AG09319 (cell line): ENCODE measurements around the gene SLC7A5.

Experiments used
- DNase-seq: peaks from one replicate; pipeline ENCODE4 v3.0.0-alpha.2; 2010; ENCODE audit warnings: low read depth; ENCODE audit errors: extremely low read depth
- TF ChIP-seq, protein P1 (sequence below): IDR thresholded peaks from 2 replicates; pipeline ENCODE4 v1.5.1; 2011; ENCODE audit warnings: low read depth, mild to moderate bottlenecking, inconsistent platforms, low read length, moderate library complexity

Gene SLC7A5

DNA sequence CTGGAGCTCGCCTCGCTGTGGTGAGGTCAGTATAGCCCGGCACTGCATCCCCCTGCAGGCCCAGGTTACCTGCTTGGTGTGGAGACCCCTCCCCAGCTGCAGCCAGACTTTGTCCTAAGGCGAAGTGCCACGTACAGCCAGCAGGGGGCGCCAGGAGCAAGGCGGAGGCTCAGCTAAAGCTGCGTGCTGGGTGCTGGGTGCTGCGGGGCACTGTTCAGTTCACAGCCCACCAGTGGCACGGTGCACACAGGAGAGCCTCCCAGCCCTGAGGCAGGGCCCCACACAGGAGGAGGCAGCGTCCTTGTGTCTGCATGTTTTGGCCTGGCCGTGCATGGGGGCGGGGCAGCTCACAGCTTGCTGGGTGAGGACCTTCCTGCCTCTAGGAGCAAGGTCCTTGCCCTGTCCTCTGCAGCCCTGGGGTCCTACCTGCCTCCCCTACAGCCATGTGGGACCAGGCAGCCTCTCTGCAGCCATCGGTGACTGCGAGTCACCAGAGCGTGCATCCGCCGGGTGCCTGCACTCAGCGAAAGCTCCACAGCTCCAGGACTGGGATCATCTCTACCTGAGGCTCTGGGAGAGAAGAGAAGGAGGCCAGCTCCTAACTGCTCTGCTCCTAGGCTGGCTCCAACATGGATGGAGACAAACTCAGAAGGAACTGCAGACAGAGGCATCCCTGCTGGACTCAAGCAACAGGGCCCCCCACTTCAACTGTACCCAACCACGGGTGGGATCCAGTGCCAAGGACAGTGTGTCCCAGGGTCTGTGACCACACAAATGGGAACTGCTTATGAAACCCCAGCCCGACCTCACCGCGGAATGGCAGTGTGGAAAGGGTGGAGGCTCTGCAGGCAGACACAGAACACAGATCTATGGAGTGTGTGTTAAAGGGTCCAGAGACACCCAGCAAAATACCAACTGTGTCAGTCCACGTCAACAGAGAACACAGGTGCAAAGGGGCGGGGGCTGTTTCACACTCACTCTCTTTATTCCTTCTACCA, 19.0 kb downstream of the SLC7A5 start:
- TF ChIP-seq, protein P1, sequence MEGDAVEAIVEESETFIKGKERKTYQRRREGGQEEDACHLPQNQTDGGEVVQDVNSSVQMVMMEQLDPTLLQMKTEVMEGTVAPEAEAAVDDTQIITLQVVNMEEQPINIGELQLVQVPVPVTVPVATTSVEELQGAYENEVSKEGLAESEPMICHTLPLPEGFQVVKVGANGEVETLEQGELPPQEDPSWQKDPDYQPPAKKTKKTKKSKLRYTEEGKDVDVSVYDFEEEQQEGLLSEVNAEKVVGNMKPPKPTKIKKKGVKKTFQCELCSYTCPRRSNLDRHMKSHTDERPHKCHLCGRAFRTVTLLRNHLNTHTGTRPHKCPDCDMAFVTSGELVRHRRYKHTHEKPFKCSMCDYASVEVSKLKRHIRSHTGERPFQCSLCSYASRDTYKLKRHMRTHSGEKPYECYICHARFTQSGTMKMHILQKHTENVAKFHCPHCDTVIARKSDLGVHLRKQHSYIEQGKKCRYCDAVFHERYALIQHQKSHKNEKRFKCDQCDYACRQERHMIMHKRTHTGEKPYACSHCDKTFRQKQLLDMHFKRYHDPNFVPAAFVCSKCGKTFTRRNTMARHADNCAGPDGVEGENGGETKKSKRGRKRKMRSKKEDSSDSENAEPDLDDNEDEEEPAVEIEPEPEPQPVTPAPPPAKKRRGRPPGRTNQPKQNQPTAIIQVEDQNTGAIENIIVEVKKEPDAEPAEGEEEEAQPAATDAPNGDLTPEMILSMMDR, result peak; percentile 92
- no peak for DNase-seq

DNA sequence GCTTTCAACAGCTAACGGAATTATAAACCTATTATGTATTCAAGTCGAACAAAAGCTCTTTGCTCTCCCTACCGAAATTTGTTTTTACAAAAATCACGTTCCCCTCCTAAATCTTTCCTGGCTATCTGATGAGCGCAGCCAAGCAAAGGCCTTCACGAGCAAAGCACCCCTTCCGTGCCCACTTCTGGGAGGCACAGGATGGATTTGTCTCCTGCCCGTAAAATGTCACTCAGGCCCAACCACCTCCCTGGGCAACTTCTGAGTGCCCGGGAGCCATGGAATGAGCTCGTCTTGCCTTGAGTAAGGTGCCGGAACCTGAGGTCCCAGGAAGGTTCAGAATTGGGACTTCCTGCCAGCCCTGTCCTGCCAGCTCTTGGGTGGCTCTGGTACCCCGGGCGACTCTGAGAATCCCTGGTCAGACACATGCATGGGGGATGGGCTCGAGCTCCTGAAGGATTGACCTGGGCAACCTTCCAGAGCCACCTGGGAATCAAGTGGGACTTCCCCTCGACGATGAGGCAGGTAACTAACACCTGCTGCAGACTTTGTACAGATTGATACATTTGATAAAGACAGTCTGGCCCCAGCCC, 19.8 kb downstream of the SLC7A5 start:
- TF ChIP-seq, protein P1, result no peak
- DNase-seq, result no peak

DNA sequence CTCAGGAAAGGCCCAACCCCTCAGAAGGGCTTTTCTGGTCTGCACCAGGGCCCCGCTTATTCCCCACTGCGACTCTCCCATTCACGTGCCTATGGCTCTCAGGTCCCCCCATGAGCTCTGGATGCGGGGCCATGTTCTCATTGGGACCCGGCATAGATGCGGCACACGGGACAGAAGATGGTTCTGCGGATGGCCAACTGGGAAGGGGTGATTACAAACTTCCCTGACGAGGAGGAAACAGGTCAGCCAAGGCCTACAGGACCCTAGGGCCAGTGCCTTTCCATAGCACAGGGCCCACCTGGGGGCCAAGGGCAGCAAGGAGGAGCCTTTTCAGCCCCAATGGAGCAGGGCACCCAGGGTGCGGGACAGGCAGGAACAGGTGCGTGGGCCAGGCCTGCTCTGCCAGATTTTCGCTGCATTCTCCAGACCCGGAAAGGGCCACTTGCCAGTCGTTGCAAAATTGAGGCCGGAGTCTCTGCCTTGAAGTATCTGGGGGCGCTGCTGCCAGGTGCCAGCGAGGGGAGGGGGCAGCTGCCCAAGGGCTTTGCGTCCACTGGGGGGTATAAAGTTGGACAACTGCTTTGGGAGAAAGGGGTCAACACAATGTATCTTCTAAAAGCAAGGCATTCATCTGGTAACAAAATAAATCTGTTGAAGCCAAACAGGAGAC, 20.5 kb downstream of the SLC7A5 start:
- TF ChIP-seq, protein P1, result no peak
- no peak for DNase-seq

DNA sequence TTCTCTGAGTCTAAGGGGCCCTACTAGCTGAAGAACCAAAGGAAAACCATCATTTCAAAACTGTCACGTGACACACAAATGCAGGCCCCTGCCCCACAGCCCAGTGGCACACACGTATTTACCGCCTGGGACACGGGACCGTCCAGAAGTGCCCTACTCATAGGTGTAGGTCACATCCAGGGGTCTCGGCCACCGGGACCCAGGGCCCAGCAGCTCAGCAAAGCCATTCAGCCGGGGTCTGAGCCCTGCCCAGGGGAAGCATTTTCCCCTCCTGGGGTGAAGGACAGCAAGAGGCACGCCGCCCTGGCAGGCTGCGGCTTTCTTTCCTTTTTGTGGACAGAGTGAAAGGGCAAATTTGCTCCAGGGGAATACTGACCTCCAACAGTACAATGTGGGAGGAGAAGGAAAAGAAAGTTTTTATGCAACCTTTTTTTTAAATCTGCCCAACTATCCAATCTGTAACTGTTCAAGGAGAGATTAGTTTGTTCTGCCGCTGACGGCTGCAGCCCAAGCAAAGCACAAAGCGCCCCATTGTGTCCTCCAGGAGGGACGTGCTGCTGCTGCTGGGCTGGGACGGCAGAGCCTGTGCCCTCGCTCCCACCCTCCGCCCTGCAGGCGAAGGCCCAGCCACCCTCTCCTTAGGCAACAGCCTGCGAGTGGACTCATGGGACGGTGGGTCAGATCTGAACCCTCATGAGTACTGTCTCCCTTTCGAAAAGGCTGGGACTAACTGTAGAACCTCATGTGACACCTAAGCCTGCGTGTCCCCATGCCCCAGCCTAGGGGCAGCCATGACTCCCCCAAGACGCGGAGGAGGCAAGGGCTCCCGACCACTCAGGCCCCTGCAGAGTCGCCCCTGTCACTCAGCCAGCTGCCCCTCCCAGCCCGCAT, 21.3 kb downstream of the SLC7A5 start:
- TF ChIP-seq, protein P1, result no peak
- DNase-seq, result no peak

DNA sequence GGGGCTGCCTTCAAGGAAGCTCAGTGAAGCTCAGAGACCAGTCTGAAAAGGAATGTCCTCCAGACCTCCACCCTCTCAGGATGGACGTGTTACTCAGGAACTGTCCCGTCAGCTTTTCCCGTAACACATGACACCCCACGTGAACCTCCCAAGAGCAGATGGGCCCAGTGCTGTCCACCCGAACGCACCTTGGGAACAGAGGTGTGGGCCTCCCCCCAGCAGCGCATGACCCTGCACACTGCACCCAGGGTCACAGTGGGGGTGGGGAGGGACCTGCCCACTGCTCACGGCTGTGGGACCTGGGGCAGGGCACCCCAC, 21.9 kb downstream of the SLC7A5 start:
- no peak for DNase-seq
- TF ChIP-seq, protein P1, result no peak

DNA sequence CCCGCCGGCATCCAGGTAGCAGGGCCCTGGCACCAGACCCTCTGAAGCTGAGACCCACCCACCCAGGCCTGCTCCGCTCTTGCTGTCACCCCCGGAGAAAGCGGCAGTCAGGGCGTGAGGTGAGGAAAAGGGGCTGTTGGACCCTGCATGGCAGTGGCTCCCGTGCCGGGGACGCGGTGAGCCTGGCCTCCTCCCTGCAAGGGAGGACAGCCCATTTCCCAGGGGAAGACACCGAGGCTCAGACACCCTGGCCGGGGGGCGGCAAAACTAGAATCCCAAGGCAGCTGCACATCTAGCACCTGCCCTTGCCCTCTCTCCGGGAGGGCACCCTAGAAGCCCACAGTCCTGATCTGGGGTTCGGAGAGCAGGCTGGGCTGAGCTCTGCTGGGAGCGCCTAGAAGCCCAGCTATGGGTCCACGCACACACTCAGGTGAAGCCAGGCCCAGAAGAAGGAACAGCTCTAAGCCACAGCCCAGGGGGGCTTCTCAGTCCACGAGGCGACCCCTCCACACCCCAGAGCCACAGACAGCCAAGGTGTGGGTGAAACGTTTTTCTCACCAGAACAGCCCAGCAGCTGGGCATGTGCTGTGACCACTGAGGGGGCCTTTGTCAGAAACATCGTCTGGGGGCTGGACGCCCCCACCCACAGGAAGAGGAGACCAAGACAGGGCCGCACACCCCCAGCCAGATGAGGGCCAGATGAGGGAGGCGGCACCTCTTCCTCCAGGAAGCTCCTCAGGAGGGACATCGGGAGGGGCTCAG, 22.4 kb downstream of the SLC7A5 start:
- TF ChIP-seq, protein P1, result no peak
- DNase-seq, result no peak
